Nephron progenitor cell (in vitro differentiated cells): ENCODE results near the gene PHF10.
"Not testable (repeated sequence)": the region's sequence is repeated elsewhere in the genome, so short reads cannot be mapped to it uniquely, and the experiment has no call there.

Experiments used
- DNase-seq: peaks from one replicate; pipeline ENCODE4 v3.0.0; 2021
- H3K27ac Mint-ChIP-seq: 2 replicates; pipeline ENCODE4 v1.8.0; 2021; ENCODE audit warnings: mild to moderate bottlenecking, moderate library complexity, mixed read lengths
- H3K27me3 Mint-ChIP-seq: 2 replicates; pipeline ENCODE4 v1.8.0; 2021; ENCODE audit warnings: mild to moderate bottlenecking, low read depth, mixed read lengths; ENCODE audit not compliant: poor library complexity
- H3K36me3 Mint-ChIP-seq: 2 replicates; pipeline ENCODE4 v1.8.0; 2021; ENCODE audit warnings: low read depth, mixed read lengths
- H3K4me1 Mint-ChIP-seq: 2 replicates; pipeline ENCODE4 v1.8.0; 2021; ENCODE audit warnings: mixed read lengths
- H3K4me3 Mint-ChIP-seq: 2 replicates; pipeline ENCODE4 v1.8.0; 2021; ENCODE audit warnings: mild to moderate bottlenecking, moderate library complexity, mixed read lengths
- H3K9me3 Mint-ChIP-seq: 2 replicates; pipeline ENCODE4 v1.8.0; 2021; ENCODE audit warnings: mild to moderate bottlenecking, moderate library complexity, mixed read lengths
- TF ChIP-seq, protein P1 (sequence below): fragments of 200-600 bp; sonication (generic); IDR thresholded peaks from 2 replicates; pipeline ENCODE4 v1.5.0; 2021; ENCODE audit warnings: antibody characterized with exemption

Gene PHF10

DNA sequence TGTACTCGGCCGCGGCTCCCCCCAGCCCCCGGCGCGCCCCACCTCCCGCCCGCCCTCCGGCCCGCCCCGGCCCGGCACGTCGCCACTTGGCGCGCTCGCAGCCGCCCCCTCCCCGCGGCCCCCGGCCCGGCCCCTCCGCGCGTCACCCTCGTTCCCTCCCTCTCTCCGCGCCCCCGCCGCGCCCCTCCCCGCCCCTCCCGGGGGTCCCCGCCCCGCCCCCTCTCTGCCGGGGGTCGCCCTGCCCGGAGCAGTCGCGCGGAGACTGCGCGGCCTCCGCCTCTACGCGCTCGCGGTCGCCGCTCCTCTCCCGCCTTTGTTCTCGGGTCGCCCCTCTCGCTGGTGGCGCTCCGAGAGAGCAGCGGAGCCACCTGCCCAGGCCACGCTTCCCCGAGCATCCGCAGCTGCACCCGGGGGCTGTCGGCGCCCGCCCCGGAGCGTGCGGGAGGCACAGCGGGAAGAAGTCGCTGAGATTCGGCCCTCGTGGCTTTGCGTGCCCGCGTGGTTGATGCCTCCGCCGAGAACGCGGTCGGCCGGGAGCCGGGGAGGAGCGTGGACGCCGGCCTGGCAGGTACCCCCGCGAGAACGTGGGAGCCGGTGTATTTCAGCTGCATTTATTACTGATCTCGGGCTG lies at the start of gene PHF10:
Gene PHF10 (minus strand): TSS at position 7 of the 631 bp plus-strand sequence. CDS start 569 bp downstream, outside the sequence.
- H3K27me3 Mint-ChIP-seq, result peaks cover 3% of the 10 kb centered on the region
- peak within 1 kb of the TSS; percentile 98 for H3K27ac Mint-ChIP-seq
- H3K9me3 Mint-ChIP-seq, result no peaks in the 10 kb centered on the region
- peaks cover 16% of the 10 kb centered on the region for H3K36me3 Mint-ChIP-seq
- DNase-seq, result peak; percentile 87
- H3K4me3 Mint-ChIP-seq, result peak within 1 kb of the TSS; percentile 95
- peaks cover 63% of the 10 kb centered on the region for H3K4me1 Mint-ChIP-seq
- TF ChIP-seq, protein P1, sequence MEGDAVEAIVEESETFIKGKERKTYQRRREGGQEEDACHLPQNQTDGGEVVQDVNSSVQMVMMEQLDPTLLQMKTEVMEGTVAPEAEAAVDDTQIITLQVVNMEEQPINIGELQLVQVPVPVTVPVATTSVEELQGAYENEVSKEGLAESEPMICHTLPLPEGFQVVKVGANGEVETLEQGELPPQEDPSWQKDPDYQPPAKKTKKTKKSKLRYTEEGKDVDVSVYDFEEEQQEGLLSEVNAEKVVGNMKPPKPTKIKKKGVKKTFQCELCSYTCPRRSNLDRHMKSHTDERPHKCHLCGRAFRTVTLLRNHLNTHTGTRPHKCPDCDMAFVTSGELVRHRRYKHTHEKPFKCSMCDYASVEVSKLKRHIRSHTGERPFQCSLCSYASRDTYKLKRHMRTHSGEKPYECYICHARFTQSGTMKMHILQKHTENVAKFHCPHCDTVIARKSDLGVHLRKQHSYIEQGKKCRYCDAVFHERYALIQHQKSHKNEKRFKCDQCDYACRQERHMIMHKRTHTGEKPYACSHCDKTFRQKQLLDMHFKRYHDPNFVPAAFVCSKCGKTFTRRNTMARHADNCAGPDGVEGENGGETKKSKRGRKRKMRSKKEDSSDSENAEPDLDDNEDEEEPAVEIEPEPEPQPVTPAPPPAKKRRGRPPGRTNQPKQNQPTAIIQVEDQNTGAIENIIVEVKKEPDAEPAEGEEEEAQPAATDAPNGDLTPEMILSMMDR, result no peak

DNA sequence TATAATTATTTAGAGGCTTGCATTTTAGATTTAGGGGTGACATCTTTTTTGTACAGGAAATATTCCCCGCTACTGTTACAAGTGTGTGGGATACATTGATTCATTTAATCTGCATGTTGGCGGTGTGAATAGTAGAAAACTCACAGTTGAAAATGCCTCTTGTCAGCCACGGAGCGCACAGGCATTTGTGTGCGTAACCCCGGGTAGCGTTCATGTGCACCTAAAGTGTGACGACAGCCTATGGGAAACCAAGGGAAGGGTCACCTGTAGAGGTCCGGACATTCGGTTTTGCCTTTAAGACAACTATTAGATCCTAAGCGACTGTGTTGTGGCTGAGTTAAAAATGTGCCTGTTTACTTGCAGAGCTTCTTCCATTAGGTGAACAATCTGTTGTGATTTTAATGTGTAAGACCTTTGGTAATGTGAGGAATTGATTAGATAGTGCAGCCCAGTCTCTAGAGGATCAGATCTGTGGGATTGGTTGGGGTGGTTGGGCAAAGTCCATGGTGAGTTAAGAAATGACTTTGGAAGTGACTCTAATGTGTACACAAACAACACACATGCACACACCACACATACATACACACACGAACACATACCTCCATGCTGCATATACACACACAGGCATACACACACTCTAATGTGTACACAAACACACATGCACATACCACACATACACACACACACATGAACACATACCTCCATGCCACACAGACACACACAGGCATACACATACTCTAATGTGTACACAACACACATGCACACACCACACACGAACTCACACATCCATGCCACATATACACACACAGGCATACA lies 42.8 kb upstream of the PHF10 start:
- TF ChIP-seq, protein P1, result no peak

DNA sequence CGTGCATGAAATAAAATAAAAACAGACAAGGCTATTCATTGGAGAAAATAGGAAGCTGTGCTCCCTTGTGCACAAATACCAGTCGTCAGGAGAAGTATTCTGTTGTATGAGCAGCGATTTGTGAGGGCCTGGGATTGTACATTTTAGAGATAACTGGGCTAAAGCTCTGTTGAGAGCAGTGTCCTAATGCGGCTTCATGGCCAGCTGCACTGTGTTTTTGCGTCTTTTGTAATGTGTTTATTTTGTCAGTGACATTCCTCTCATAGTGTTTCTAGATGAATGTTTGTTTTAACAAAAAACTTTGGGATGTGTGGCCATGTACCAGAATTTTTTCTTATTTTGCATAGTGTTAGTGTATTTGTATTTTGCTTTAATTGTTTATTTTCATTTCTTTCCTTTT lies 41.9 kb upstream of the PHF10 start:
- no peak for DNase-seq
- TF ChIP-seq, protein P1, result no peak
- Mint-ChIP-seq H3K36me3 (peaks cover 35% of the 10 kb centered on the region), H3K9me3 (no peaks in the 10 kb centered on the region), H3K27me3 (no peaks in the 10 kb centered on the region), H3K27ac (no peak overlapping the region), H3K4me1 (peaks cover 20% of the 10 kb centered on the region), H3K4me3 (no peak overlapping the region)

More for the DNA sequence above, 42.8 kb upstream of the PHF10 start:
- Mint-ChIP-seq H3K9me3 (no peaks in the 10 kb centered on the region), H3K27ac (peak overlapping the region; percentile 6), H3K4me3 (no peak overlapping the region), H3K4me1 (peaks cover 20% of the 10 kb centered on the region), H3K36me3 (peaks cover 44% of the 10 kb centered on the region), H3K27me3 (no peaks in the 10 kb centered on the region)
- DNase-seq, result no peak

DNA sequence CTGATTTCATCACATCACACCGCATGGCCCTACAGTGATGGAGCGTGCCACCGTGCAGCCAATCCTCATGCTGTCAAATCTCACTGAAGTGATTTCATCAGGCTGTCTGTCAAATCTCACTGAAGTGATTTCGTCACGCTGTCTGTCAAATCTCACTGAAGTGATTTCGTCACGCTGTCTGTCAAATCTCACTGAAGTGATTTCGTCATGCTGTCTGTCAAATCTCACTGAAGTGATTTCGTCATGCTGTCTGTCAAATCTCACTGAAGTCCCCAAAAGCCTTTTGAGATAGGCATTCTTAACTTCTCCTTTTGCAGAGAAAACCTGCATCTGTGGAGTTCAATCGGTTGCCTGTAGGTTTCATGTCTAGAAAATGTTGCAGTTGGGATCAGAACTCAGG lies 41.5 kb upstream of the PHF10 start:
- H3K4me3 Mint-ChIP-seq, H3K9me3 Mint-ChIP-seq, H3K27ac Mint-ChIP-seq, DNase-seq, H3K27me3 Mint-ChIP-seq: not testable (repeated sequence)
- peaks cover 36% of the 10 kb centered on the region for H3K36me3 Mint-ChIP-seq
- peaks cover 20% of the 10 kb centered on the region for H3K4me1 Mint-ChIP-seq

DNA sequence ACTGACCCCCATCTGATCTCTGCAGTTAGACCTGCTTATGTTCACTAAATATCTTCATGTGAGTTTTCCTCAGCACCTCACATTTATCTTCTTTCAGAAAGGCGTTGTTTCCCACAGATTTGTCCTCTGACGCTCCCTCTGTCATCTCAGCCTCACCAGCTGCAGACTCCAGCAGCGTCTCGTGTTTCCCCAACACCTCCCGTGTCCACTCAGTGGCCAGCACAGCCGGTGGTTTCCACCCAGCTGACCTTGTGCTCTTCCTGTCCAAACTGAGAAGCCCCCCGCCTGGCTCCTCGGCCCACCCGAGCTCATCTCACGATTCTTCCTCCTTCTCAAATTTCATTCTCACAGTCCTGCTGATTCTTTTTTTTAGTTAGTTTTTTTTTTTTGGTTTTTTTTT lies 39.6 kb upstream of the PHF10 start:
- no peaks in the 10 kb centered on the region for H3K9me3 Mint-ChIP-seq
- no peaks in the 10 kb centered on the region for H3K27me3 Mint-ChIP-seq
- H3K27ac Mint-ChIP-seq, result peak overlapping the region; percentile 93
- TF ChIP-seq, protein P1, result no peak
- peak; percentile 44 for DNase-seq
- peaks cover 20% of the 10 kb centered on the region for H3K4me1 Mint-ChIP-seq
- peak overlapping the region; percentile 54 for H3K4me3 Mint-ChIP-seq
- peaks cover 43% of the 10 kb centered on the region for H3K36me3 Mint-ChIP-seq

DNA sequence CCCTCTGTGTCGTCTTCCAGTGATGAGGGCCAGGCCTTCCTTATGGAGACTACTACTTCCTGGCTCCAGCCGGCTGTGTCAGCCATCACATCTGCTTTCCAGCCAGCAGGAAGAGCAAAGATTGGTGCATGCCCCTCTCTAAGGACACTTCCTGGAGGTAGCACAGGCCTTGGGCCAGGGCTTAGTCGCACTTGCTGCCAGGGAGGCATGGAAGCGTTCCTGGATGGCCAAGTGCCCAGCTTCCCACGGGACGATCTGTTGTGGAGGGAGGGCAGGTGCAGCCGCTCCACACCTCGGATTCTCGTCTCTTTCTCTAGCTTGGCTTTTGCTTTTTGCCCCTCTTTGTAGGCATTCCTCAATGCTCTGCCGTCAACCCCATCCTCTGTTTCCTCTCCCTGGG lies 39.0 kb upstream of the PHF10 start:
- peaks cover 20% of the 10 kb centered on the region for H3K4me1 Mint-ChIP-seq
- H3K27me3 Mint-ChIP-seq, result no peaks in the 10 kb centered on the region
- H3K27ac Mint-ChIP-seq, result peak overlapping the region; percentile 93
- peak overlapping the region; percentile 54 for H3K4me3 Mint-ChIP-seq
- peaks cover 47% of the 10 kb centered on the region for H3K36me3 Mint-ChIP-seq
- no peak for DNase-seq
- TF ChIP-seq, protein P1, result no peak
- H3K9me3 Mint-ChIP-seq, result no peaks in the 10 kb centered on the region
